Naive thymus-derived CD8-positive, alpha-beta T cell (primary cell): Measurements from ENCODE around the gene RNF220. TPM values are rescaled to one million over a fixed set of nuclear protein-coding genes. Genes with fewer than 3 reads are reported as not detected.

Source experiments
- ATAC-seq, 2 donors: fragments of 150-1000 bp; cut with Tn5 transposase in 1 of 2; sonication (Bioruptor Pico), chemical (Tn5 transposase) in 1 of 2; 1 replicate in 1 of 2; 2 replicates in 1 of 2; pipeline ENCODE4 v1.10.0; 2021; ENCODE audit warnings: mild to moderate bottlenecking in 2 of 2, moderate library complexity in 2 of 2
- POLR2A ChIA-PET: fragments of 350-600 bp; sonication (Branson Sonifier 250); formaldehyde crosslinking; loops from one replicate; lab custom pipeline; 2021; ENCODE audit warnings: antibody characterized with exemption; lab: Charles Lee
- DNase-seq, 10 donors: peaks; one replicate each; pipeline versions ENCODE4 v3.0.0 to v3.0.0-alpha.2; 2020 to 2022
- H3K27ac Mint-ChIP-seq, 10 donors: one replicate each; pipeline ENCODE4 v1.8.0; 2020 to 2022; ENCODE audit warnings: mild to moderate bottlenecking in 10 of 10, mixed read lengths in 10 of 10, moderate library complexity in 4 of 10, inconsistent platforms in 1 of 10
- H3K27me3 Mint-ChIP-seq, 5 donors: one replicate each; pipeline ENCODE4 v1.8.0; 2021 to 2022; ENCODE audit warnings: mixed read lengths in 5 of 5
- H3K36me3 Mint-ChIP-seq, 3 donors: one replicate each; pipeline ENCODE4 v1.8.0; 2020 to 2022; ENCODE audit warnings: mixed read lengths in 3 of 3, mild to moderate bottlenecking in 2 of 3, inconsistent platforms in 1 of 3
- H3K4me1 Mint-ChIP-seq, 4 donors: one replicate each; pipeline ENCODE4 v1.8.0; 2021 to 2022; ENCODE audit warnings: mixed read lengths in 4 of 4
- H3K4me3 Mint-ChIP-seq, 10 donors: one replicate each; pipeline ENCODE4 v1.8.0; 2020 to 2022; ENCODE audit warnings: mild to moderate bottlenecking in 10 of 10, mixed read lengths in 10 of 10, moderate library complexity in 6 of 10, inconsistent platforms in 1 of 10
- H3K9me3 Mint-ChIP-seq, 9 donors: one replicate each; pipeline ENCODE4 v1.8.0; 2020 to 2022; ENCODE audit warnings: mixed read lengths in 9 of 9, mild to moderate bottlenecking in 3 of 9, inconsistent platforms in 1 of 9, moderate library complexity in 1 of 9
- polyA plus RNA-seq, 3 donors: library from polyadenylated mRNA; unstranded; fragments of 300-500 nt; fragmentation: Illumina TruSeq; gene quantifications; one replicate each; pipeline ENCODE4 v1.2.3, GENCODE V29; 2021
- total RNA-seq, 8 experiments: library from RNA in 2 of 8; stranded (reverse) in 2 of 8; gene quantifications; one replicate each; pipeline ENCODE4 v1.2.3 and lab custom pipeline; 2021 to 2026

Gene RNF220
- total and polyA plus RNA-seq, 5 experiments from 2014 or later = 62.2 to 129 (median 103) TPM

DNA sequence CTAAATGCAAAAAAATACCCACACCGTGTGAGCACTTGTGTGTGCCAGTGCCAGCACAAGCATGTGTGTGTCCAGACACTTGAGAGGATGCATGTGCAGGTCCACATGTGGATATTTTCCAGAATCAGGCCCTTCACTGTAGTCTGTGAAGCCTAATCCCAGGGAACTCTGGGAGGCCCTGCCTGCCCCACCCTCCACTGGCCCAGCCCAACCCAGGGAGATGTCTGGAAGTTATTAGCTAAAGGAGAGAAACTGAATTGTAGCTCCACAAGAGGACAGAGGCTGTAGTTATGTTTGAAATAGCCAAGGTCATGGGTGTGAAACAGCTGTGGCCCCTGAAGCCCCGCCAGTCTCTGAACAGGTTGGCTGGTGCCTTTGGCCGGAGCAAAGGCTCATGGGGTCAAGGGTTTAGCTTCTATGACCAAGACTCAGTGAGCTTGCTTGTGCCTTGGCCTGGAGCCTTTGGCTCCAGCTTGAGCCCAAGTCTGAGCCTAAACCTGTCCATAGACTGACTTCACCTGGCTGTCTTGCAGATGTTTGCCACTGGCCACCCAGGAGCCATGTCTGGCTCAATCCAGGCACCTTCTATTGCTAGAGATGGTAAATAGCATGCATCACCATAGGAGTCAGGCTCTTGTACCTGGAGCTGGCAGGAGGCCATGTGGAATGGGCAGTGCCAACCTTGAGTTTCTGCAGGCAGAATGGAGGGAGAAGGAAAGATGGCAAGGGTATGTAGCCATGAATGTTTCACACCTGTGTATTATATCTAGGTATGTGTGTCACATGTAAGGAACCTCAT lies 199.3 kb downstream of the RNF220 start:
- POLR2A ChIA-PET = no interaction called here
- Mint-ChIP-seq H3K9me3 (no peaks in the 10 kb centered on the region), H3K36me3 (no peaks in the 10 kb centered on the region), H3K4me1 (no peaks in the 10 kb centered on the region), H3K27me3 (peaks cover 0 to 2% (median 0%) of the 10 kb centered on the region in 5 donors), H3K4me3 (no peak overlapping the region), H3K27ac (no peak overlapping the region)
- no peak for ATAC-seq
- DNase-seq = no peak

DNA sequence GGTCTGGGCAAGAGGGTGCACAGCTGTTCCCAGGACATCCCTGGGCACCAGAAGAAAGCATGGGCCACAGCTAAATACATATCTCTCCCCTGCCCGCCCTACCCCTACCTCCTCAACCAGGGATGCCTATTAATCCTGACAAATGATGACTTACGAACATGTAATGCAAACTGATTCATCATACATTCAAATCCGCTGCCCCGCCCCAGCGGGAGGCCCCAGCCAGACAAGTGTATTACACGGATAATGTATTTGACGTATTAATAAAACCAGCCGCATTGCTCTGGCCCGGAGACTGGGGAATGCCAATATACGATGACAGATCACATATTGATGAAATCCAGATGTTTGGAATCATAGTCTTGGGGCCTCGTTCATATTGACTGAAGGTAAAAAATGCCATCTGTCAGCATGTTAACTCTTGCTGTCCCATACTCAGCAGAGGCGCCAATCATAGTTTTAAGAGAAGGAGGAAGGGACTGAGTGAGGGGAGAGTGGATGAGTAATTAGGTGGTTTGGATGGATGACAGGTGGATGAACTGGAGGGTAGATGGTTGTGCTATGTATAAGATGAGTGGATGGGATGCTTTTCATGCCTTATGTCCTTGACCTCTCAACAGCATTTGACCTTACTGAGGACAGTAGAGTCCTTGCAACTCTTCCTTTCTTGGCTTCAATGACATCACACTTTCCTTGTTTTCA lies 201.0 kb downstream of the RNF220 start:
- no peak for ATAC-seq
- POLR2A ChIA-PET = no interaction called here
- H3K36me3 Mint-ChIP-seq = no peaks in the 10 kb centered on the region
- no peaks in the 10 kb centered on the region for H3K9me3 Mint-ChIP-seq
- no peak overlapping the region for H3K4me3 Mint-ChIP-seq
- H3K27me3 Mint-ChIP-seq = peaks cover 0 to 2% (median 0%) of the 10 kb centered on the region in 5 donors
- no peaks in the 10 kb centered on the region for H3K4me1 Mint-ChIP-seq
- DNase-seq = no peak
- H3K27ac Mint-ChIP-seq = no peak overlapping the region

DNA sequence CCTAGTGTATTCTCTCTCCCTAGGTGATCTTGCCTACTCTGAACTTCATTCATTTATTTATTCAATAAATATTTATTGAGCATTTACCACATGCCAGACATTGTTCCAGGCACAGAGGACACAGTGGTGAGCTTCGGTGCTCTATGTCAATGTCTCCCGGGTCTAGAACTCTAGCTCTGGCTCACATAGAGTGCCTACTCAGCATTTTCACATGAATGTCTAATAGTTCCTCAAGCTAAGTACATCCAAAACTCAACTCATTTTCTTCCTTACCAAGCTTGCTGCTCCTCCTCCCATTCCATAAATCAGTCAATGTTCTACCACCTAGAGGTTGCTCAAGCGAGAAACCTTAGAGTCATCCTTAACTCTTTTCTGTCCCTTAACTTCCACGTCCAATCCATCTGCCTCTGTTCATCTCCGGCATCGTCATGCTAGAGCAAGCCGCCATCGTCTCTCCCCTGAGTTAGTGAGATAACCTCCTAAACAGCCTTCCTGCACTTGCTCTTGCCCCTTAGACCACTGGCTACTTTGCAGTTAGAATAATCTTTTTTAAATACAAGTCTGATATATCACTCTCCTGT lies 201.7 kb downstream of the RNF220 start:
- H3K9me3 Mint-ChIP-seq = no peaks in the 10 kb centered on the region
- H3K36me3 Mint-ChIP-seq = no peaks in the 10 kb centered on the region

DNA sequence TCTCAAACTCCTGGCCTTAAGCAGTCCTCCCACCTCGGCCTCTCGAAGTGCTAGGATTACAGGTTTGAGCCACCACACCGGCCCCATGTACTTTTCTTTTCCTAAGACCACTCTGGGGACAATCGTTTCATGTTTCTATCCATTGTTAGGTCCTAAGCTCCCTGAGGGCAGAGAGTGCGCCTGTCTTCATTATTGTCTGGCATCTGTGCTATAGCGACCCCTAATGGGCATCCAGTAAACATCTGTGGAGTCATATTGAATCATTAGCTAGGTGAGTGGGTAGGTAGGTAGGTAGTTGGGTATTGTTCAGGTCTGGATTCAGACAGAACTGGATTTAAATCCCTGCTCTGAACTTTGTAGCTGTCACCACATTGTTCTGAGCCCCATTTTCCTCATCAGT lies 203.1 kb downstream of the RNF220 start:
- Mint-ChIP-seq H3K27me3 (peaks cover 0 to 2% (median 0%) of the 10 kb centered on the region in 5 donors), H3K36me3 (no peaks in the 10 kb centered on the region), H3K4me3 (no peak overlapping the region), H3K4me1 (no peaks in the 10 kb centered on the region), H3K9me3 (no peaks in the 10 kb centered on the region), H3K27ac (peak overlapping the region in 1 of 10 donors; percentile 70)
- POLR2A ChIA-PET = no interaction called here
- DNase-seq (no peak), ATAC-seq (no peak)

More for the DNA sequence above, 201.7 kb downstream of the RNF220 start:
- no peak for DNase-seq
- H3K27me3 Mint-ChIP-seq = peaks cover 0 to 2% (median 0%) of the 10 kb centered on the region in 5 donors
- ATAC-seq = no peak
- no peaks in the 10 kb centered on the region for H3K4me1 Mint-ChIP-seq
- no peak overlapping the region for H3K27ac Mint-ChIP-seq
- POLR2A ChIA-PET = no interaction called here
- no peak overlapping the region for H3K4me3 Mint-ChIP-seq

DNA sequence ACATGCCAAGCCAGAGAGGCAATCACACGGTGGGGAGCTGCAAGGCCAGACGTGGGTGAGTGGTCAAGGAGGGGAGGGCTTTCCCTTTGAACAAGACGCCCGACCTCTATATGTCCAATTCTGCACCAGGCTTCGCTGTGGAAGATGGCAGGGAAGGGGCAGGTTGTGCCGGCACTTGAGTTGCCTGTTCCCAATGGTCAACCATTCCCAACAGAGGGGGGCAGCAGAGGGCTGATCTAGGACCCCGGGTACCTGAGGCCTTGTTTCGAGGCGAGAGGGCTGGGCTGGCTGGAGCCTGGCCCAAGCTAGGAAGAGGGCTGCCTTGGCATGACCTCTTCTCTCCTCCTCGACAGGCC lies 204.3 kb downstream of the RNF220 start:
- ATAC-seq (no peak), DNase-seq (peak in 7 of 10 donors; percentile 12 to 70 (median 29))

DNA sequence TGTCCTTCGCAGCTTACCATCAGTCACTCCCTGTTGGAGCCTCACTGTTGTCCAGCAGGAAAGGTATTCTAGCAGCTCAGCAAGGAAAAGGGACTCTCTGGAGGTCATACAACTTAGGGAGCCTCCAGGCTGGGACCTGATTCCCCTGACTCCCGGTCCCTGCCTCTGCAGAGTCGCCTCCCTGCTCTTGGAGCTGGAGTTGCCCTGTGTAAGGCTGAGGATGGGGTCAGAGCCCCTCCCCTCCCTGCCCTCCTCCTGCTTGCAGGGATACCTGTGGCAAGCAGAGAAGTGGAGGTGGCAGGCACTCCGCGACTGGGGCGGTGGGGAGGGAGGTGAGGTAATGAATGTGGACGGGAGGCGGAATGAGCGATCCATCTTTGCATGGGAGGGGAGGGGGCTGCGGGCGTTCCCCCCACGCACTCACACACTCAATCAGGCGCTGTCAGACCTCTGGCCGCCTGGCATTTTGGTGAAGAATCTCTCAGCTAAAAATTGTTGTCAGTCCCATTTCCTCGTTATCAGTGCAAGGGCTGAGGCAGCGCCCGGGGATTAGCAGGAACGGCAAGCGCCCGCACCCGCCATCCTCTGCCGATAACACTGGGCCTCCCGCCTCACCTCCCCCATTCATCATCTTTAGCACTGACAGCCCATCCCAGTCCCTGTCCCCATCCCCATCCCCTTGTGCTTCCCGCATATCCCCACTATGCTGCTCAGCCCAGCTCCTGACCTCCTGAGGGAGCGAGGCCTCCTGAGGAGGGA lies 204.9 kb downstream of the RNF220 start:
- H3K4me3 Mint-ChIP-seq = no peak overlapping the region
- no peaks in the 10 kb centered on the region for H3K4me1 Mint-ChIP-seq
- DNase-seq = no peak
- H3K9me3 Mint-ChIP-seq = no peaks in the 10 kb centered on the region
- POLR2A ChIA-PET = interaction anchor here (0.7 kb wide), 1 partner anchor 22 kb away, joined by 3 read pairs; no protein-coding TSS in a partner anchor
- H3K36me3 Mint-ChIP-seq = no peaks in the 10 kb centered on the region
- H3K27ac Mint-ChIP-seq = peak overlapping the region in 1 of 10 donors; percentile 37
- H3K27me3 Mint-ChIP-seq = peaks cover 0 to 2% (median 0%) of the 10 kb centered on the region in 5 donors
- ATAC-seq = no peak

More for the DNA sequence above, 204.3 kb downstream of the RNF220 start:
- Mint-ChIP-seq H3K36me3 (no peaks in the 10 kb centered on the region), H3K27me3 (peaks cover 0 to 2% (median 0%) of the 10 kb centered on the region in 5 donors), H3K4me1 (no peaks in the 10 kb centered on the region), H3K9me3 (no peaks in the 10 kb centered on the region), H3K4me3 (no peak overlapping the region), H3K27ac (no peak overlapping the region)
- POLR2A ChIA-PET = interaction anchor here (0.7 kb wide), 1 partner anchor 22 kb away, joined by 3 read pairs; no protein-coding TSS in a partner anchor

DNA sequence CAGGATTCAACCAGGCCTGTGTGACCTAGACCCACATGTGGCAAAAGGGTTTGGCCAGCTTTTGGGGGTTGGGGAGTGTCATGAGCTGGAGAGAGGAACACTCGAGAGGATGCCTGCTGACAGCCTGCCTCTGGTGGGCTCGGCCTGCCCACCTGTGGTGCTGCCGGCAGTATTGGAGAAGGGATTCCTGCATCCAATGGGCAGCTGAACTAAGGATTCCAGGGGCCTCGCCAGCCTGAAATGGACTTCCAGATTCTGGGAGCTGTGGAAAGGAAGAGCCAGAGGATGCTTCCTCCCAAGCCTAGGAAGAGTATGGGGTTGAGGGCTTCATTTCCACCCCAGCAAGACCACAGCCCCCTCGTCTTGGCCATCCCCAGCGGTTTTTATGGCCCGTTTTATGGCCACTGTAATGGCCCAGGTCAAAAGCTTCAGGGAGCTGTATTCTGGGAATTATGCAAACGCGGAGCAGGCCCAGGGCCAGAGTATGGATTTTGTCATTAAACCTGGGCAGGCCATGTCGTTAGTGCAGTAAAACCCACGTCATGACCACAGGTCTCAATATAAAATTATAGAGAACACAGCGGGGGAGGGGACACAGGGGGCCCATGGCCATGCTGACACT lies 205.6 kb downstream of the RNF220 start:
- Mint-ChIP-seq H3K9me3 (no peaks in the 10 kb centered on the region), H3K4me1 (no peaks in the 10 kb centered on the region), H3K36me3 (no peaks in the 10 kb centered on the region), H3K4me3 (no peak overlapping the region), H3K27ac (peak overlapping the region in 1 of 10 donors; percentile 37), H3K27me3 (peaks cover 0 to 2% (median 0%) of the 10 kb centered on the region in 5 donors)
- POLR2A ChIA-PET = interaction anchor here (0.8 kb wide), 1 partner anchor 21 kb away, joined by 3 read pairs; no protein-coding TSS in a partner anchor
- DNase-seq (no peak), ATAC-seq (no peak)

DNA sequence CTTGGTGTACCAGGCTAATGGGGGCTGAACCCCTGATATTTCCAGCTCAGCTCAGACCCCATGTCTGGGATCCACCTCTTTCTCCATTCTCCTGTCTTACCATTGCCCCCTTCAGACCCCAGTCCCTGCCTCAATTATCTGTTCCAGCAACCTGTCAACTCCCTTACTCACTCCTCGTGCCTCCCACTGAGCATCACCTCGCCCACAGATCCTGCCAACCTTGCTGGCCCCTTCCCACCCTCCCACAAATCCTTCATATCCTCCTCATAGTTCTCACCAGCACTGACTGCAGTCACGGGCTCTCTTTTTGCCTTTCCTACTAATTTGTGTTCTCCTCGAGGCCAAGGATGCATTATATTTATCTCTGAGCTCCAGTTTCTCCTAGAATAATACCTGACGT lies 206.4 kb downstream of the RNF220 start:
- Mint-ChIP-seq H3K4me3 (no peak overlapping the region), H3K27me3 (peaks cover 0 to 2% (median 0%) of the 10 kb centered on the region in 5 donors), H3K9me3 (no peaks in the 10 kb centered on the region), H3K36me3 (no peaks in the 10 kb centered on the region), H3K4me1 (no peaks in the 10 kb centered on the region), H3K27ac (peak overlapping the region in 1 of 10 donors; percentile 6)
- ATAC-seq = no peak
- POLR2A ChIA-PET = interaction anchor here (0.5 to 0.8 kb wide), 2 partner anchors 18 to 20 kb away, joined by 3 read pairs; no protein-coding TSS in a partner anchor
- no peak for DNase-seq

DNA sequence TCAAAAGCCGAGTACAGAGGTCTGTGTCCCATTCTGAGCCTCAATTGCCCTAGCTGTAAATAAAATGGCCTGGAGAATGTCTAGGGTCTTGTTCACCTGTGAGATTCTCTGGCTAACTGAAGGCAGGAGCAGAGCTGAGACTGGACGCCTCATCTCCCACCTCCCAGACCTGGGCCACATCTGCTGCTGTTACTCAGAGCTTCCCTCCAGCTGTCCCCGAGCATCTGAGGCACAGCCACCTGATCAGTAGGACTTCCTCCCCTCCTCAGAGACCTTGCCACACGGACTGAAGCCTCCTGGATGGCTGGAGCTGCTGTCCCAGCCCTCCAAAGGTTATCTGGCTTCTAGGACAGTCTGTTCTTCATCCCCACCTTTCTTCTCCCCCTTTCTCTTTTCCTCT lies 206.8 kb downstream of the RNF220 start:
- no peaks in the 10 kb centered on the region for H3K36me3 Mint-ChIP-seq
- POLR2A ChIA-PET = interaction anchor here (0.5 kb wide), 1 partner anchor 18 kb away, joined by 3 read pairs; no protein-coding TSS in a partner anchor
- H3K4me1 Mint-ChIP-seq = no peaks in the 10 kb centered on the region
- no peak overlapping the region for H3K4me3 Mint-ChIP-seq
- peak overlapping the region in 1 of 10 donors; percentile 6 for H3K27ac Mint-ChIP-seq
- DNase-seq (no peak), ATAC-seq (no peak)
- H3K27me3 Mint-ChIP-seq = peaks cover 0 to 2% (median 0%) of the 10 kb centered on the region in 5 donors
- H3K9me3 Mint-ChIP-seq = no peaks in the 10 kb centered on the region

DNA sequence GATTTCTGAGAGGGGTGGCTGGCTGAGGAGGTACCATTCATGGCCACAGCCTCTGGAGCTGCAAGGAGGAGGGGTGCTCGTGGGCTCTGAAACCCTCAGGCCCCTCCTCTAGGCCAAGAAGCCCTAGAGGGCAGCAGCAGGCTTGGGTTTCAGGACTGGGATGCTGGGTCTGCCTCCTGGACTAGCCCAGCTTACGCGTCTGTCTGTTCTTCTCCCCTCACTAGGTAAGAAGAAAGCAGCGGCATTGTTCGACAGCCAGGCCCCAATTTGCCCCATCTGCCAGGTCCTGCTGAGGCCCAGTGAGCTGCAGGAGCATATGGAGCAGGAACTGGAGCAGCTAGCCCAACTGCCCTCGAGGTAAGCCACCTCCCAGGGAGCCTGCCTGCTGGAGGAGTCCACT lies 208.9 kb downstream of the RNF220 start:
- Mint-ChIP-seq H3K9me3 (no peaks in the 10 kb centered on the region), H3K4me3 (no peak overlapping the region), H3K27ac (no peak overlapping the region), H3K36me3 (no peaks in the 10 kb centered on the region), H3K4me1 (no peaks in the 10 kb centered on the region), H3K27me3 (peaks cover 0 to 1% (median 0%) of the 10 kb centered on the region in 5 donors)
- DNase-seq (no peak), ATAC-seq (no peak)
- POLR2A ChIA-PET = no interaction called here

DNA sequence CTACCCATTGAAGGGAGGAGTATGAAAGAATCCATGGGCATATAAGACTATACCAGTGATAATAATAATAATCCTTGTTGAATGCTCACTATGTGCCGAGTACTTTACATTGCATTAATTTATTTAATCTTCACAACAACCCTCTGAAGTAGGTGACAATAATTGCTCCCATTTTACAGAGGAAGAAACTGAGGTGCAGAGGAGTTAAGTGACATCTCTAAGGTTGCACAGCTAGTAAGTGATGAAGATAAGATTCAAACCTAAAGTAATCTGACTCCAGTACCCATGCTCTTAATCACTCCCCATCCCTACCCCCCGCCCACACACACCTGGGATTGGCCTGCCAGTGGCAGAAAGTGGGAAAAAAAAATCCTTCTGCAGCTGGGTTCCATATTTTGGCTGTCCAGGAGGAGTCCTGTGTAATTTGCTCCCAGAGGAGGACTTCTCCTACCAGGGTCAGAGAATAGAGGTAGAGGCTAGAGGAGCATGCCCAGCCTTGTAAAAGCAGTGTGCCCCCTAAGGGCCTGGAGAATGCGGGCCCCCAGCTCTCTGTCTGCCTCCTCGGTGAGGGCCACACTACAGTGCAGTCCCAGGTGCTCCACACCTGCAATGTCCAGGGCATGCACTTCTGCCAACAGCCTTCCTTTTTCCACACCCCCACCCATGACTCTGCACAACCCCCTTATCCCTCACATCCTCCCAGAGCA lies 211.4 kb downstream of the RNF220 start:
- Mint-ChIP-seq H3K4me1 (no peaks in the 10 kb centered on the region), H3K36me3 (no peaks in the 10 kb centered on the region), H3K27ac (peak overlapping the region in 1 of 10 donors; percentile 32), H3K4me3 (no peak overlapping the region), H3K27me3 (peaks cover 0 to 1% (median 0%) of the 10 kb centered on the region in 5 donors), H3K9me3 (no peaks in the 10 kb centered on the region)
- POLR2A ChIA-PET = interaction anchor here (0.9 to 1.3 kb wide), 2 partner anchors 15 to 20 kb away, joined by 3 read pairs; no protein-coding TSS in a partner anchor
- ATAC-seq (no peak), DNase-seq (no peak)
